ENCODE results near the gene SLC25A20. TPM values are rescaled to one million over a fixed set of nuclear protein-coding genes. Genes with fewer than 3 reads are reported as not detected.

Gene SLC25A20
- polyA plus RNA-seq, 1 donor from 2014 or later: 7.1 TPM

DNA sequence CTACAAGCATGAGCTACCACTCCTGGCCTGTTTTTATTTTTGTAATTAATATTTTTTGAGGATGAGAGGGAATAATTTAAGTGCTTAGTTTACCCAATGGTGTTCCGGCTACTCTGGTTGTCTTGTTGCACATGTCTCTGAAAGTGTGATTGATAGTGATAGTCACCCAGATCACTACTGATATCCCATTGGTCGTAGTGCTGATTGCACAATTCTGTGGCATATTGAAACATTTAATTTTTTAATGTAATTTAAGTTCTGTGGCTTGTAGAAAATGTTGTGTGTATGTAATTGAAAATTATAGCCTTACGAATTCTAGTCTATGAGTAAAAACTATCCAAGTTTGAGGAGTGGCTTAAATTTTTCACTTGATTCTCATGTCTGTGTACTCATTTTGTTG lies 31.9 kb upstream of the SLC25A20 start:
- no peak overlapping the region for H3K27ac ChIP-seq (ENCODE audit: low read length)

DNA sequence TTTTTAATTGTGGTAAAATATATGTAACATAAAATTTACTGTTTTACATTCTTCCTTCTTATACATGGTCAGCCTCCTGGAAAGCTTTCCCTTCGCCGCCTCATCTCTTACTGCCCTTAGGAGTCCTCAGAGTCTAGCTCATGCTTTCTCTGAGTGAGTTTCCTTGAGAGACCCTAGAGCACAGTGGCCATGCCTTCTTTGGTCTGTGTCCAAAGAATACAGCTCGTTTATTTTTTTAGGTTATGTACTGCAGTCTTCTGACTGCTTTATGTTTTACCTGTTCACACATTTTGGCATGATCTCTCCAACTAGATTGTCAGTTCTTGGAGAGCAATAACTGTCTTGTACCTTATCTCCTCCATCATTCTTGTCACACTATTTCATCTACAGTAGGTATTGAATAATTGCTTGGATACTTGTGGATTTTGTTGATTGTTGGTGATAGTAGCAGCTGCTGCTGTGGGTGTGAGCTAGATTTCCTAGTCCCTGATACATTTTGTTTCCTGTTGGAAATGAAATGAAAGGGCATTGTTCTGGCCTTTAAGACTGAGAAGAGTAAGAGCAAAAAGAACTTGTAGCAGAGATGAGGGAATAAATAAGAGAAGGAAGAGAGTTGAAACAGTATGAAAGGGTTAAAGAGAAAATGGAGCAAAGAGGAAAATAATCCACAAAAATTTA lies 30.8 kb upstream of the SLC25A20 start:
- Histone ChIP-seq H4K20me1 (ENCODE audit: insufficient read depth) (no peaks in the 10 kb centered on the region), H3K9me3 (ENCODE audit: low read length) (no peaks in the 10 kb centered on the region), H3K79me2 (replicated peaks; ENCODE audit: insufficient read depth, low read length) (peaks cover 50% of the 10 kb centered on the region), H3K27me3 (ENCODE audit: insufficient read depth, low read depth, low read length) (no peaks in the 10 kb centered on the region), H3K4me2 (ENCODE audit: low read length) (no peak overlapping the region), H3F3A (ENCODE audit: insufficient read depth, low read length, poor library complexity, severe bottlenecking) (no peaks in the 10 kb centered on the region), H3K9me2 (ENCODE audit: insufficient read depth, low read length) (no peaks in the 10 kb centered on the region), H2AFZ (ENCODE audit: low read depth, low read length) (no peak overlapping the region), H3K27ac (ENCODE audit: low read length) (no peak overlapping the region), H3K9ac (ENCODE audit: low read length) (no peak overlapping the region), H3K4me3 (ENCODE audit: low read length) (no peak overlapping the region), H3K36me3 (ENCODE audit: insufficient read depth, low read length) (peaks cover 15% of the 10 kb centered on the region)
- TF ChIP-seq RAD21 (conservative IDR thresholded peaks at IDR 0.05) (no peak), EZH2 (IDR thresholded peaks at IDR 0.05; ENCODE audit: borderline replicate concordance, insufficient read depth, low read length, poor library complexity, severe bottlenecking) (no peak), TAF1 (IDR thresholded peaks at IDR 0.05; ENCODE audit: low read depth) (no peak), MXI1 (conservative IDR thresholded peaks at IDR 0.05; ENCODE audit: poor library complexity, severe bottlenecking) (no peak), POLR2AphosphoS5 (IDR thresholded peaks at IDR 0.05) (no peak), CTCF (IDR thresholded peaks at IDR 0.05; ENCODE audit: poor library complexity, severe bottlenecking) (no peak), EP300 (conservative IDR thresholded peaks at IDR 0.05; ENCODE audit: poor library complexity, severe bottlenecking) (no peak)
- TF ChIP-seq, protein P1, sequence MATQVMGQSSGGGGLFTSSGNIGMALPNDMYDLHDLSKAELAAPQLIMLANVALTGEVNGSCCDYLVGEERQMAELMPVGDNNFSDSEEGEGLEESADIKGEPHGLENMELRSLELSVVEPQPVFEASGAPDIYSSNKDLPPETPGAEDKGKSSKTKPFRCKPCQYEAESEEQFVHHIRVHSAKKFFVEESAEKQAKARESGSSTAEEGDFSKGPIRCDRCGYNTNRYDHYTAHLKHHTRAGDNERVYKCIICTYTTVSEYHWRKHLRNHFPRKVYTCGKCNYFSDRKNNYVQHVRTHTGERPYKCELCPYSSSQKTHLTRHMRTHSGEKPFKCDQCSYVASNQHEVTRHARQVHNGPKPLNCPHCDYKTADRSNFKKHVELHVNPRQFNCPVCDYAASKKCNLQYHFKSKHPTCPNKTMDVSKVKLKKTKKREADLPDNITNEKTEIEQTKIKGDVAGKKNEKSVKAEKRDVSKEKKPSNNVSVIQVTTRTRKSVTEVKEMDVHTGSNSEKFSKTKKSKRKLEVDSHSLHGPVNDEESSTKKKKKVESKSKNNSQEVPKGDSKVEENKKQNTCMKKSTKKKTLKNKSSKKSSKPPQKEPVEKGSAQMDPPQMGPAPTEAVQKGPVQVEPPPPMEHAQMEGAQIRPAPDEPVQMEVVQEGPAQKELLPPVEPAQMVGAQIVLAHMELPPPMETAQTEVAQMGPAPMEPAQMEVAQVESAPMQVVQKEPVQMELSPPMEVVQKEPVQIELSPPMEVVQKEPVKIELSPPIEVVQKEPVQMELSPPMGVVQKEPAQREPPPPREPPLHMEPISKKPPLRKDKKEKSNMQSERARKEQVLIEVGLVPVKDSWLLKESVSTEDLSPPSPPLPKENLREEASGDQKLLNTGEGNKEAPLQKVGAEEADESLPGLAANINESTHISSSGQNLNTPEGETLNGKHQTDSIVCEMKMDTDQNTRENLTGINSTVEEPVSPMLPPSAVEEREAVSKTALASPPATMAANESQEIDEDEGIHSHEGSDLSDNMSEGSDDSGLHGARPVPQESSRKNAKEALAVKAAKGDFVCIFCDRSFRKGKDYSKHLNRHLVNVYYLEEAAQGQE (IDR thresholded peaks at IDR 0.05; ENCODE audit: borderline replicate concordance): no peak

More for the DNA sequence above, 31.9 kb upstream of the SLC25A20 start:
- H3K27me3 ChIP-seq (ENCODE audit: insufficient read depth, low read depth, low read length): no peaks in the 10 kb centered on the region
- H3K9me2 ChIP-seq (ENCODE audit: insufficient read depth, low read length): no peaks in the 10 kb centered on the region
- peaks cover 15% of the 10 kb centered on the region for H3K36me3 ChIP-seq (ENCODE audit: insufficient read depth, low read length)
- no peaks in the 10 kb centered on the region for H3F3A ChIP-seq (ENCODE audit: insufficient read depth, low read length, poor library complexity, severe bottlenecking)
- H3K4me3 ChIP-seq (ENCODE audit: low read length): no peak overlapping the region
- peaks cover 57% of the 10 kb centered on the region for H3K79me2 ChIP-seq (replicated peaks; ENCODE audit: insufficient read depth, low read length)
- no peak for TF ChIP-seq MXI1 (conservative IDR thresholded peaks at IDR 0.05; ENCODE audit: poor library complexity, severe bottlenecking)
- TF ChIP-seq POLR2AphosphoS5 (IDR thresholded peaks at IDR 0.05): no peak
- TF ChIP-seq CTCF (IDR thresholded peaks at IDR 0.05; ENCODE audit: poor library complexity, severe bottlenecking): no peak
- TF ChIP-seq, protein P1 (IDR thresholded peaks at IDR 0.05; ENCODE audit: borderline replicate concordance): no peak
- TF ChIP-seq EZH2 (IDR thresholded peaks at IDR 0.05; ENCODE audit: borderline replicate concordance, insufficient read depth, low read length, poor library complexity, severe bottlenecking): no peak
- TF ChIP-seq SMC3 (conservative IDR thresholded peaks at IDR 0.05; ENCODE audit: poor library complexity): no peak
- TF ChIP-seq RAD21 (conservative IDR thresholded peaks at IDR 0.05): no peak
- TF ChIP-seq TAF1 (IDR thresholded peaks at IDR 0.05; ENCODE audit: low read depth): no peak
- TF ChIP-seq EP300 (conservative IDR thresholded peaks at IDR 0.05; ENCODE audit: poor library complexity, severe bottlenecking): no peak
- no peaks in the 10 kb centered on the region for H3K9me3 ChIP-seq (ENCODE audit: low read length)
- H3K9ac ChIP-seq (ENCODE audit: low read length): no peak overlapping the region
- H4K20me1 ChIP-seq (ENCODE audit: insufficient read depth): no peaks in the 10 kb centered on the region
- H2AFZ ChIP-seq (ENCODE audit: low read depth, low read length): no peak overlapping the region
- no peak overlapping the region for H3K4me2 ChIP-seq (ENCODE audit: low read length)
